Raji (cell line): ENCODE results near the gene SLC16A1.

Experiments
- POLR2A ChIP-seq: IDR thresholded peaks from 2 replicates; pipeline ENCODE4 v1.6.1; 2011; ENCODE audit warnings: low read depth, low read length, control low read depth; ENCODE audit not compliant: insufficient read depth

Gene SLC16A1

DNA sequence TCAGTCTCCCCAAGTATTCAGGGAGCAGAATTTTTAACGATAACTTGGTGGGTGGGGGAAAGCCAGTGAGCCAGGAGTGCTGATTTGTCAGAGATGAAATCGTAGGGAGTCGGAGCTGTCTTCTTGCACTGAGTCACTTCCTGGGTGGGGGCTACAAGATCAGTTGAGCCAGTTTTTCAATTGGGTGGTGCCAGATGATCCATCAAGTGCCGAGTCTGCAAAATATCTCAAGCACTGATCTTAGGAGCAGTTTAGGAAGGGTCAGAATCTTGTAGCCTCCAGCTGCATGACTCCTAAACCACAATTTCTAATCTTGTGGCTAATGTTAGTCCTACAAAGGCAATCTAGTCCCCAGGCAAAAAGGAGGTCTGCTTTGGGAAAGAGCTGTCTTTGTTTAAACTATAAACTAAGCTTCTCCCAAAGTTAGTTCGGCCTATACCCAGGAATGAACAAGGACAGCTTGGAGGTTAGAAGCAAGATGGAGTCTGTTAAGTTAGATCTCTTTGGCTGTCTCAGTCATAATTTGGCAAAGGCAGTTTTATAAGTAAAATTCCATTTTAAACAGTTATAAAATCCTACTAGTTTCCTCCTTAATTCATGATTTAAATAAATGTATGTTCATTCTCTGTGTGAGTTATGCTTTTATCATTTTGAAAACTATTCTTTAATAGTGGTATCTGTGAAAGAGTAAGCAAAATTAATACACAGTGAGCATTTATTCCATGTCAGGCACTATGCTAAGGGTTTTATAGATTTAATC is 51.7 kb downstream of the SLC16A1 start:
- TF ChIP-seq POLR2A, result no peak

DNA sequence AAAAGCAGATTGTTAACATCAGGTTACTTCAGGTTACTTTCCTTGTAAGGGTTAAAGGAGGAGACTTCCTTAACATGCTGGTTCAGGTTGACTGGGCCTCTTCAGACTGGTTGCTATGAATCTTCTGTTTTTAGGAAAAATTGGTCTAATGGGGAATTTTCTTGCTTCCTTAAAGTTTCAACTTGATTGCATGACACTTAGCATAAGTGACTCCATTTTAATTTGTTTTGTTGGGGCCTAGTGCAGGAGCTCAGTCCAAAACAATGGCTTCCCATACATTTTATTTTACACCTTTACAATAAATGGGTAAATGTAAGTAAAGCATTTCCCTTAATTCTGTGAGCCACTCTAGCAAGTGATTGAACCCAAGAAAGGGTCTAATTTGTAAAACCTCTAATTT is 53.8 kb downstream of the SLC16A1 start:
- TF ChIP-seq POLR2A, result no peak

DNA sequence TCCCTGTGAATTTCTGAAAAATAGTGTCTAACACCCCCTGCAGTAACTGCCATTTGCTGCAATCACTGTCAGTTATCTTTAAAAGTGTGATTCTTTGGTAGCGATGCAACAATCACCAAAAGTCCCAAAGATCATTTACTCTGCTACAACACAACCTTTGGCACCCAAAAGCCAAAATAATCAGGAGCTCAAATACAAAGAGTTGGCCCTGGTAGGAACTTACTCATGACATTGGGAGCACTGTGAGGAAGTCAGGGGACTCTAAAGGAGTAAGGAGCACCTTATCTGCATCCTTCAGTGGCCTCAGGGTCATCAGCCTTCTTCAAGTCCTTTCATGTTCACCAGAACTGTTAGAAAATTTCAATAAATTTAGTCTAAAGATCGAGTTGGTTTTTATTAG is 54.6 kb downstream of the SLC16A1 start:
- no peak for TF ChIP-seq POLR2A

DNA sequence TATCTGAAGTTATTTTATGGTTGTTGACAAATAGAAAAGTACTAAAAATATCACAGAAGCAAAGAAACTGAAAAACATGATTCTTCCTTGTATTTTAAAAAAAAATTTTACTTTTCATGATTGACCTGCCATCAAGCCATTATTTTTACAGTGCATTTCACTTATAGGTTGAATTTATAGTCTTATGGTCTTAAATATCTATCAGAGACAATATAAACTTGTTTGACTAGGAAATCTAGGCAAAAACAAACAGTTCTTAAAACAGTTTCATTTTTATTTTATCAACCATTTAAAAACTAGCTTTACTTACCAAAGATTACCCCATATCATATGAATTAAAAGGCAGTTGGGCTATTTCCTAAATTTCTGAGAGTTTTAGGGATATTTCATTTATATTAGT is 59.2 kb downstream of the SLC16A1 start:
- no peak for TF ChIP-seq POLR2A

GRCh38 chr1:112894561-112895011 is 61.4 kb downstream of the SLC16A1 start:
- TF ChIP-seq POLR2A, result no peak

DNA sequence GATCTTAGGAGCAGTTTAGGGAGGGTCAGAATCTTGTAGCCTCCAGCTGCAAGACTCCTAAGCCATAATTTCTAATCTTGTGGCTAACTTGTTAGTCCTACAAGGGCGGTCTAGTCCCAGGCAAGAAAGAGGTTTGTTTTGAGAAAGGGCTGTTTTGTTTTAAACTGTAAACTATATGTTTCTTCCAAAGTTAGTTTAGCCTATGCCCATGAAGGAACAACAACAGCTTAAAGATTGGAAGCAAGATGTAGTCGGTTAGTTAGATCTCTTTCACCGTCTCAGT is 62.0 kb downstream of the SLC16A1 start:
- no peak for TF ChIP-seq POLR2A

DNA sequence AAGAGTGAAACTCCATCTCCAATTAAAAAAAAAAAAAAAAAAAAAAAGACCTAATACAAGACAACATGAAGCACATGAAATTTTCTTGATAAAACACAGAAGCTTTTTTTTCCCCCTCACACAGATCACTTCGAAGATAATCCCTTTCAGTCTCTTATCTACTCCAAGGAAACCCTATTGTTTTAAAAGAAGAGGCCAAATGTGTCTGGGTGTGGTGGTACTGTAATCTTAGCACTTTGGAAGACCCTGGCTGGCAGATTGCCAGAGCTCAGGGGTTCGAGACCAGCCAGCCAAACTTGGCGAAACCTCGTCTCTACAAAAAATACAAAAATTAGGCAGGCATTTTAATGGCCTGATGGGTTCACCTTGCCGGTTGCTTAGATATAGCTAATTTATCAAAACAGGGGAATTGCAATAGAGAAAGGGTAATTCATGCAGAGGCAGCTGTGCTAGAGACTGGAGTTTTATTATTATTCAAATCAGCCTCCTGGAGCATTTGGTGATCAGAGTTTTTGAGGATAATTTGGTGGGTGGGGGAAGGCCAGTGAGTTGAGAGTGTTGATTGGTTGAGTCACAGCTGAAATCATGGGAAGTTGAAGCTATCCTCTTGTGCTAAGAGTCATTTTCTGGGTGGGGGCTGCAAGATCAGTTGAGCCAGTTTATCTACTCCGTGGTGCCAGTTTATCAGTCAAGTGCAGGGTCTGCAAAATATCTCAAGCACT is 62.5 kb downstream of the SLC16A1 start:
- no peak for TF ChIP-seq POLR2A

DNA sequence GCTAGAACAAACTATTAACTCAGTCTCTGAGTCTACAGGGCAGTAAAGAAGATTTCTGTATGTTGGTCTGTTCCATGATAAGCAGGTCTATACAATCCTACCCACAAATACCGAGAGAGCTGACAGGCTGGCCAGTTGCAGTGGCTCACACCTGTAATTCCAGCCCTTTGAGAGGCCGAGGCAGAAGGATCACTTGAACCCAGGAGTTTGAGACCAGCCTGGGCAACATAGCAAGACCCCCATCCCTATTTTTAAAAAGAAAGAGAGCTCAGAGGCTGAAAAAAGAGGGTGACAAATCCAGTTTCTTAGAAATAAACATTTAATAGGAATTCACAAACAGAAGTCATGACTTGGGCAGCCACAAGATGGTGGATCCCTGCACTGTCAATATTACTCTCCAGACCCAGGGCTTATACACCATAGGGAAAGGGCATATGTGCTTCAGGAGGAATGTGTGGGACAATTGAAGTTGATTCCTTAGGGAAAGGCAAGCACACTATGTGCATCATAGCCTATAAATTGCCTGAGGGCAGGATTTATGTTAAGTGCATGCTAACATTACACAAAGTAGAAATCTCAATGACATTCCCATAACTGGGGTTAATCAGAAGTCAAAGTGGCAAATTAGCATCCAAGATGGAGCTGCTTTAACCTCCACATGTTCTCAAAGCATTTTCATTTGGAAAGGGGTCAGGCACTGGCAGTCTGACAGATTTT is 66.8 kb downstream of the SLC16A1 start:
- TF ChIP-seq POLR2A, result no peak

DNA sequence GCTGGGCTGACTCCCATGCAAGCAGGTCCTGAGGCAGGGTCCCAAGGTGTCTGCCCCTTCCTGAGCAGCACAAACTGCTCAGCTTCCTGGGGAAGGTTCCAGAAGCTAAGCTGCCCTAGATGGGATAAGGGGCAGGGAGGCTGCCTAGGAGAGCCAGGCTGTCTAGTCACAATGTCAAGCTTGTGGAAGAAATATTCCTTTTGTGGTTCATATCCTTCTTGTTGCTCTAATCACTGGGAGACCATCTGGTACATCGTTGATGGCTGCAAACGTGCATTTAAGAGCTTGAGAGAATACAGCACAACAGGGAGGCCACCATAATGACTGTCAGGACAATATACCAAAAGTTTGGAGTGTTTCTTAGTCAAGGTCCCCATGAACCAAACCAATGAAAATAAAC is 67.4 kb downstream of the SLC16A1 start:
- TF ChIP-seq POLR2A, result no peak

DNA sequence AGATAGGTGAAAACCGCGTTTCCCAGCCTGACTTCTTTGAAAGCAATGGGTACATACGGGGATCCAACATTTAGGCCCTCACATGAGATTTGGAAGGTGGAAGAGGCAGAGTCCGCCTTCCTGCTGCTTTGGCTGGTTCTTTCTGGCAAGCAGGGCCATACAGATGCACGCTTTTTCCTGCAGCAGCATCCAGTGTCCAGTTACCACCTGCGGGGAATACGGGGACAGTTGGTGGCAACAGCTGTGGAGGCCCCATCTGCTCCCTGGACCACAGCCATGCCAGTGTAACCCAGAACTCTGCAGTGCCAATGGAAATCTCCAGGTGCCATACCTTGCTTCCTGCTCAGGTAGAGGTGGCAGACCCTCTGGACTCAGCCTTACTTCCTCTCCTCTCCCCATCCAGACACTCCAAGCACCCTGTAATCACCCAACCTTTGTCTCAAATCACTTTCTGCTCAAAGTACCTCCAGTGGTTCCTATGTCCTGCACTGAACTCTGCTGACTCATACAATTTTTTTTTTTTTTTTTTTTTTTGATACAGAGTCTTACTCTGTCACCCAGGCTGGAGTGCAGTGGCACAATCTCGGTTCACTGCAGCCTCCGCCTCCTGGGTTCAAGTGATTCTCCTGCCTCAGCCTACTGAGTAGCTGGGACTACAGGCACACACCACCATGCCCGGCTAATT is 68.3 kb downstream of the SLC16A1 start:
- no peak for TF ChIP-seq POLR2A

DNA sequence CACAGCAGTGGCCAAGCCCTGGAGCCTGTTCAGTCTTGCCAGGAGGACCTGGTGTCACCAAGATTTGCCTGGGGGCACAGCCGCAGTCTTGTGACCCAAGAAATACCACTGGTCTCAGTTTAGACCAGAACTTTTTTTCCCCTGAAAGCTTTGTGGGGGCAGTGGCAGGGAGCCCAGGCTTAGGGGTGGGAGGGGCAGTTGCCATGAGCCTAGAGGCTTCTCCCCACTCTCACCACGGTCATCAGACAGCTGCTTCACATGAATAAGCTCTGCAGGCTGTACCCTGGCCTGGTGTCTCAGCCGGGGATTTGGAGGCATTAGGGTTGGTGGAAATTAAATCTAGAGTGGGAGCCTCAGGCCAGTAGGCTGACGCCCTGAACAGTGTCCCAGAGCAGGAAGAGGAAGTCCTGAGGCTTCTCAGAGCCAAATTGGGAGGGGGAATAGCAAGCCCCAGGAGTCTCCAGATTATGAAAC is 73.7 kb downstream of the SLC16A1 start:
- no peak for TF ChIP-seq POLR2A

GRCh38 chr1:112881742-112882127 is 74.3 kb downstream of the SLC16A1 start:
- TF ChIP-seq POLR2A, result no peak

DNA sequence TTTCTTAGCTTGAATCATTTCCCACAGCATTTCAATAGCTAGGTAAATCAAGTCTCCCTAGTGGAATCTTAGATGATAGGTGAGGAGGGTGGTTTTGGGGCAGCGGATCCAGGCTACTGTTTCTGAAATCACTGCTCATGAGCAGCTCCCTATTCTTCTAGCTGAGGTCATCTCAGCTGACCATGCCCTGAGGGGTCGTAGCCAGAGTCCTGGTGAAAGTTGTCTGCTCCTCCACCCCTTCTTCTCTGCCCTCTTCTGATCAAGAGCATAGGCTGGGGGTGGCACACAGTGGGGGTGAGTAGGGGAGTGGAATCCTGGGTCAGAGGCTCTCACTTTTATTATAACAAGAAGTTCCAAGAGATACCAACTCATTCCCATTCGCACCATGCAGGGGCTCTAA is 76.2 kb downstream of the SLC16A1 start:
- TF ChIP-seq POLR2A, result no peak

DNA sequence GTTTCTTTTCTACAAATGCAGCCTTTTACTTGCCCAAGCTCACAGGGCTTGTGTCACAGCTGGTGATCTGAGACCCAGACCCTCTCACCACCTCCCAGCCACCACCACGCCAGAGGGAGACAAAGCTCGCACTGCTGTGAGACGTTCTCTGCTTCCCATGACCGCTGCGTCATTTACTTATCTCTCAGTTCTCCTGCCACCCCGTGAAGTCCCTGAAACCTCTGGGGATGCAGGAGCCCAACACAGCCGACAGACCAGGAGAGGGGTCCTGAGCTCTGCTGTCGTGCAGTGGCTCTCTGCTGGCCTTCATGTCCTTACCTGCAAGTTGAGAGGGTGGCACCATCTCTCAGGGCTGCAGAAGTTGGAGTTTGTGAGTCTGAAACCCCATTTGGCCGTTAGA is 77.7 kb downstream of the SLC16A1 start:
- TF ChIP-seq POLR2A, result no peak

DNA sequence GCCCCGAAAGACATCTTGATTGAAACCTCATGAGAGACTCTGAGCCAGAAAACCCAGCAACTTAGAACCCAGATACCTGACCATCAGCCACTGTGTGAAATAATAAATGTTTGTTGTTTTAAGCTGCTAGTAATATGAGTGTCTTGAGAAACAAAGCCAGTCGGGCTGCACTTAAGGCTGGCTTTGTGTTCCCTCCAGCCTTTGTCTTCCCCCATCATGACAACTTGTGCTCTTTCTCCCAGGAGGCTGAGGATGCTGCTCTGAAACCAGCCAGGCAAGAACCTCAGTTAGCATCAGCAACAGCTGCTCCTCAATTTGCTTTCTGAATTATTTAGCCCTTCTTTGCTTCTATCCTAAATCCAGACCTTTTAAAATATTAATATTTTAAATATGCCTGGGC is 78.2 kb downstream of the SLC16A1 start:
- no peak for TF ChIP-seq POLR2A
